HG03095 (cell line): ENCODE results near the gene GFRAL.
"Not testable (repeated sequence)": the region's sequence is repeated elsewhere in the genome, so short reads cannot be mapped to it uniquely, and the experiment has no call there.

ENCODE experiments used
- ATAC-seq: cut with Tn5 transposase; IDR thresholded peaks from one replicate; pipeline ENCODE4 v1.9.1; 2021; ENCODE audit warnings: moderate library complexity; ENCODE audit not compliant: unreplicated experiment

Gene GFRAL, protein sequence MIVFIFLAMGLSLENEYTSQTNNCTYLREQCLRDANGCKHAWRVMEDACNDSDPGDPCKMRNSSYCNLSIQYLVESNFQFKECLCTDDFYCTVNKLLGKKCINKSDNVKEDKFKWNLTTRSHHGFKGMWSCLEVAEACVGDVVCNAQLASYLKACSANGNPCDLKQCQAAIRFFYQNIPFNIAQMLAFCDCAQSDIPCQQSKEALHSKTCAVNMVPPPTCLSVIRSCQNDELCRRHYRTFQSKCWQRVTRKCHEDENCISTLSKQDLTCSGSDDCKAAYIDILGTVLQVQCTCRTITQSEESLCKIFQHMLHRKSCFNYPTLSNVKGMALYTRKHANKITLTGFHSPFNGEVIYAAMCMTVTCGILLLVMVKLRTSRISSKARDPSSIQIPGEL

DNA sequence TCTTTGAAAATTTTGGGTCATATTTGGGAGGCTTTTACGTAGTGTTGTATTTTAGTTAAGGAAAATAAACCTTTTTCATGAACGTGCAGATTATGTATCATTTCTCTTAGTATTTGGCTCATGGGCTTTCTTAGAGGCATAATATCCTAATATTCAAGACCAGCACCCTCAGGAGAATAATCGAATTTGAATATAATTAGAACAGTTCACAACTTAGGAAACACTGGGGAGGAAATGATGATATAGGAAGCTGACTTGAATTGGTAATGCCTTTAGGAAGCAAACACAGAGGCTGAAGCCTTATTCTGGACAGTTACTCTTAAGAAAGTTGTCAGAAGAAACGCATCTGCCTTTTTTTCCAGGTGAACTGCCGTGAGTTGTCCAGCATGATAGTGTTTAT is at the start of gene GFRAL:
TSS of gene GFRAL (plus strand) at position 301 of the 400 bp plus-strand sequence. CDS start at position 387, 86 bp downstream.
- ATAC-seq, result no peak

DNA sequence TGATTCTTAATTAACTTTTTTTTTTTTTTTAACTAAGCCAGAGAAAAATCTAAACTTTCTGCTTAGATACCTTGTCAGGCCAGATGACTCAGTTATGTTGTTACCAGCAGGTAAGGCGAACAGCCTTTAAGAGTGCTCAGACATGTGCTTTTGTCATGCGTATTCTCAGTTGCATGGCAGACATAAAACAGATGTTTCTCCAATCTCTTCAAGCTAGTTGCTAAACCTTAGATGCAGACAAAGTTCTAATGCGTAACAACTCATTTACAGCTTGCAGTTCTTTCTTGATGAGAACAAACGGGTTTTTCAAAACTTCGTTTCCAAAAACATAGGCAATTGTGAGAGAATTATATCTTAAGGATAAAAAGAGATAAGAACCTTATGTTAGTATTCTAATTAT is 49.6 kb upstream of the GFRAL start:
- ATAC-seq, result no peak

DNA sequence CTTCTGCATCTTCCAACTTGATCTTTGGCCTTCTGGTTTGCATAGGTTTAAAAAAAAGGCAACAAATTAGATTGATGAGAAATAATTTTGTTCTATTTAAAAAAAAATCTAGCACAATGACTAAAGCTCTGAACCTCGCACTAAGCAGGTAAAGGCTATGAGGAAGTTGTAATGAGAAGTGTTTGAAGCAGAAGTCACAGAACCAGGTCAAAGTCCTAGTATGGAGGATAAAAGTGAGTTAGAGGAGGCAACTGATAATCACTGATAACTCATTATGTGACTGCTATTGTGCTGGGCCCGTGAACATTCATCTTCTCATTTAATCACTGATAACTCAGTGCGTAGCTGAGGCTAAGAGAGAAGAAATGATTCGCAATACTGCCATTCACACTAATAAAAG is 46.1 kb upstream of the GFRAL start:
- ATAC-seq, result no peak

DNA sequence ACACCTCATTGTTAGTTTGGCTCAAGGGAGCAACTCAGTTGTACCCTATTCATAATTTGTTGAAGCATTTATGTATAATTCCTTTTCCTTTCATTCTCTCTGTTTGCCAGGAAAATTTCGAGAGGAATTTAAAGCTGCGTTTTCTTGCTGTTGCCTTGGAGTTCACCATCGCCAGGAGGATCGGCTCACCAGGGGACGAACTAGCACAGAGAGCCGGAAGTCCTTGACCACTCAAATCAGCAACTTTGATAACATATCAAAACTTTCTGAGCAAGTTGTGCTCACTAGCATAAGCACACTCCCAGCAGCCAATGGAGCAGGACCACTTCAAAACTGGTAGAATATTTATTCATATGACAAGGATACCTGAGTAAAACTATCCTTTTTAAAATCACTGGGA is 45.2 kb upstream of the GFRAL start:
- ATAC-seq, result no peak

DNA sequence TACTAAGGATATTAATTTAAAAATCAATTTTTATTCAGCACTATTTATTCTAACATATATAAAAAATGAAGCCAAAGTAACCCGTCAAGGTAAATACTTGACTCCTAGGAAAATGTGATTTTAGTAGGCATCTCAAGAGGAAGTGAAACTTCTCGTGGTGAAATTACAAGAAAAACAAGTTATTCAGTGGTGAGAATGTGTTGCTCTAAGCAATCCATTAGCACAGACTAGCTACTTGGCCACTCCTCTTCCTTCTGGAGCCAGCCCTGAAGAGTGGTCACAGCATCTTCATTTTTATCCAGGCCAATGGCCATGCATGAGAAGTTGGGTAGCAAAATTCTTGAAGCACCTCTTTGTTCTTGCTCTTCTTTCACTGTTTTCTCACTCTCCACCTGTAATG is 40.4 kb upstream of the GFRAL start:
- ATAC-seq, result no peak

DNA sequence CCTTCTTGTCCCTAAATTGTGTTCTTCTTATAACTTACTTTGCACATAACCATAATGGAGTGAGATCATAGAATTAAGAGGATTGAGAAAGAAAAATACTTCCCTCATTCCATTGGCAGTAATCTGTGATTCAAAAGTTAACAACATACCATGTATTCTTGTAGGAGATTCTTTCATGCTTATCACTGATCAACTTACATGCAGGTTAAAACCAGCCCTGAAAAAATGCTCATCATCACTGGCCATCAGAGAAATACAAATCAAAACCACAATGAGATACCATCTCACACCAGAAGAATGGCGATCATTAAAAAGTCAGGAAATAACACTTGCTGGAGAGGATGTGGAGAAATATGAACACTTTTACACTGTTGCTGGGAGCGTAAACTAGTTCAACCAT is 36.5 kb upstream of the GFRAL start:
- no peak for ATAC-seq

DNA sequence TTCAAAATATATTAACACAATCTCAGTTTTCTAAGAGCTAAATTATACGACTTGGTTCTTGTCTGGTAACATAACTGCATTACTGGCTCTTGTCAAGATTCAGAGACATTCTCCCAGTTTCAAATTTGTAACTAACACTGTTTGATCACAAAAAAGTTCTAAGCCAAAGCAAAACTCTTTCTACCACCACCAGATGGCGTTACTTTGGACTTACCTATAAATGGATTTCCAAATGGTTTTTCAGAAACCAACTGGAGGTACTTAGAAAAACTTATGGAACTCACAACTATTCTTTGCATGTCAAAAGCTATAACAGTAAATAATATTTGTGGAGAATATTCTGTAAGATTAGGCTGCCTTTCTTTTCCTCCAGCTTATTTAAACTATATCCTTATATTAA is 34.2 kb upstream of the GFRAL start:
- ATAC-seq, result no peak

DNA sequence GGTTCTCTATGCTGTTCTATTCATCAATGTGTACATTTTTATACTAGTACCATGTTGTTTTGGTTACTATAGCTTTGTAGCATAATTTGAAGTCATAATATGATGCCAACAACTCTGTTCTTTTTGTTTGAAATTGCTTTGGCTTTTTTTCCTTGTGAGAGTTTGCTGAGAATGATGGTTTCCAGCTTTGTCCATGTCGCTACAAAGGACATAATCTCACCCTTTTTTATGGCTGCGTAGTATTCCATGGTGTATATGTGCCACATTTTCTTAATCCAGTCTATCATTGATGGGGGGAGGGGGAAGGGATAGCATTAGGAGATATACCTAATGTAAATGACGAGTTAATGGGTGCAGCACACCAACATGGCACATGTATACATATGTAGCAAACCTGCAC is 30.1 kb upstream of the GFRAL start:
- not testable (repeated sequence) for ATAC-seq

DNA sequence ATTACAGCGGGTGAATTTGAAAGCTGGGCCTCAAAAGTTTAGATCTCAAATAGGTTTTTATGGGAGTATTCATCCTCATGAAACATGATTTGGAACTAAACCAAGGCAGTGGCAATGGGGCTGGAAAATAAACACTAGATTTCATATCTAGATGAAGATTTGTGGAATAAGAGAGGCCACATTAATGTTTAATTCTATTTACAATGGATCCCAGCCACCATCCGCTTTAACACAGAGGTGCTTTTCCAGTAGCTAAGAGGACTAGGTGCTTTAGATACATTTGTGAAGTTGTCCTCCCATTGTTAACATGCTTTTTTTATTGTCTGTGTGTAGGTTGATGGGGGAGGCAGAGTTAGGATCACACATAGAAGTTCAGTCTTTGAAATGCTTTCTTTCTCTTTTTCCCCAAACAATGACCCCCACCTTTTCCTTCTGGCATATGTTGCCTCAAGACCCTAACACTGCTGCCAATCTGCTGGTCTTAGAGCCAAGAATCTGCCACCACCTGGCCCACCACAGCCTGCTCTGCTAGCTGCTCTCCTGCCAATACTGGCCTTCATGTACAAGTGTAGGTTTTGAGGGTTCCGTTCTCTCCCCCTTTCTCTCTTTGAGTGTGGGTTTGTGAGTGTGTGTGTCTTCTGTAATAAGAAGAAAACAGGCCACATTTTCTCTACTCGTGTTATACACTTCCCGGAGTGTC is 27.8 kb upstream of the GFRAL start:
- no peak for ATAC-seq

DNA sequence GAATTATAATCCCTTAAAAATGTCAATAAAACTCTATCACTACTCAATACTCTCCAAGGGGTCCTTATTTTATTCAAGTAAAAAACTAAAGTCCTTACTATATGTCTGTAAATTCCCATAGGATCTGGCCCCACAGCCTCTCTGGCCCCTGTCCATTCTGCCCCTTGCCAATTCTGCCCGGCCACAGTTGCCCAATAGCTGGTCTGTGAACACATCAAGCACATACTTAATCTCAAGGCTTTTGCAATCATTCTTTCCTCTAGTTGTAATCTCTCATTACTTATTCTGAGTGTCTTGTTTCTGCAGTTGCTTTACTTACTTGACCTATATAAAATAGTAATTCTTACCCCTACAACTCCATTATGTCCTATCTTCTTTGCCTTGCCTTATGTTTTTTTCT is 22.5 kb upstream of the GFRAL start:
- ATAC-seq, result no peak

DNA sequence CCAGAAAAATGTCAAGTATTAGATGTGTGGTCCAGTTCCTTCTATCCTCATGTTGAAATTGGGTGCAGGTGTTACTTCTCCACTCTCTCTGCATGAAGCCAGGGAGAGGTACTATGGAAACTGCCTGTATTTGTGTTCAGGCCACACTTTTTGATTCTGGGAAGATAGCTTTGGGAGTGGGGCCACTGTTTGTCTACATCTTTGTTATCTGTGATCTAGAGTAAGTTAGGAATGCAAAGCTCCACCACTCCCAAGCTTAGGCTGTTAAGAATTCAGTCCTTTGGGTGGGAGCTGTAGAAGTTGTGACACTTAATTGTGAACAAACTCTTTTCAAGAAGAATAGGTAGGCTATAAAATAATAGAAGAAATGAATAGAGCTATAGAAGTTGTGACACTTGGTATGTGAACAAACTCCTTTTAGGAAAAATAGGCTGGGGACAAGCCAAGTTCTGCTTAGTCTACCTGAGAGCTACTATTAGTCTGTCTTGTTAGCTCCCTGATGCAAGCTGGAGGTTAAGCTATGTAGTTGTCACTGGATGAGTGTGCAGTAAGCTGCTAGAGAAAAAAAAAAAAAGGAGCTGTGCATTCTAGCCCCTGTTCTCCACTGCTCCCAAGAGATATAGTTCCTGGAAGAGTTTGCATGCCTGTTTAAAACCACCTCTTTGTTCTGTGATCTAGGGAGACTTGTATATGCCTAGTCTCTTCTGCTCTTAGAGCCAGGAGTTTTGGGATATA is 7.1 kb upstream of the GFRAL start:
- no peak for ATAC-seq

DNA sequence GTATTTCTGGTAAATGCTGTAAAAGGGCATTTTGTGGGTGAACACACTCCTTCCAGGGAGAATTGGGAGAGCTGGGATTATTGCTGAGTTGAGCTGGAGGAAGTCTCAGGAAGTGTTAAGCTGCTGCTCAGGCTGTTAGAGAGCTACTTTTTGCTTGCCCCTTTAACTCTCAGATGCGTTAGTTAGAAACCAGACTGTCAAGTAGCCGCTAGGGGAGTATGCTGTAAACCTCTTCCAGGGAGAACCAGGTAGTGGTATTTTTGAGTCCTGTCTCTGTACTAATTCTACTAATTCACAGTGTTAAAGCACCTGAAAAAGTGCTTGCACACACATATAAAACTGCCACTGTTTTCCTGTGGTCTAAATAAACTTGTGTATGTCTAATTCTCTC is 6.6 kb upstream of the GFRAL start:
- ATAC-seq, result no peak

DNA sequence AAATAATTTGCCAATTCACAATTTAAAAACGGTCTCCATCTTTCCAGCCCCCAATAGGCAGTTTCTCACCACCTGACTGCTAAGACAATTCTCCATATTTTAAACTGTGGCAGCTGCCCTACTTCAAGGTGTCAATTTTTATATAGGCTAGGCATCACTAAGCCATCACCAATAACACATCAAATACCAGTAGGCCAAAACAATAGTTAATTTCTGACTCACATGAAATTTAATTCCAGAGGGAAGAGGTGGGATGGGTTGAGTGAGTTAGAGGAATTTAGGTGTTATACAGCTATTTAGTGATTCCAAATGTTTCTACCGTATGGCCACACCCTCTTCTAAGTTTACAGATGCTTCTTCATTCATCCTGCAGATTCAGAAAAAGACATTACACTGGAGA is 49.9 kb downstream of the GFRAL start:
- no peak for ATAC-seq

DNA sequence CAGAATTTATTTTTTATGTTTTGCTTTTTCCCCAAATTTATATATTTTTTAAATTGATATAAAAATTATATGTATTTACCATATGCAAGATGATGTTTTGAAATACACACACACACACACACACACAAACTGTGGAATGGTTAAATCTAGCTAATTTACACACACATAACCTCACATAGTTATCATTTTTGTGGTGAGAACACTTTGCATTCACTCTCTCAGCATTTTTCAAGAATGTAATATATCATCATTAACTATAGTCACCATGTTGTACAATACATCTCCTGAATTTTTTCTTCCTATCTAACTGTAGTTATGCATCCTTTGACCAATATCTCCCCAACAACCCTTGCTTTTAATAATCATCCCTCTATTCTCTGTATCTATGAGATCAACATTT is 52.2 kb downstream of the GFRAL start:
- ATAC-seq, result no peak

DNA sequence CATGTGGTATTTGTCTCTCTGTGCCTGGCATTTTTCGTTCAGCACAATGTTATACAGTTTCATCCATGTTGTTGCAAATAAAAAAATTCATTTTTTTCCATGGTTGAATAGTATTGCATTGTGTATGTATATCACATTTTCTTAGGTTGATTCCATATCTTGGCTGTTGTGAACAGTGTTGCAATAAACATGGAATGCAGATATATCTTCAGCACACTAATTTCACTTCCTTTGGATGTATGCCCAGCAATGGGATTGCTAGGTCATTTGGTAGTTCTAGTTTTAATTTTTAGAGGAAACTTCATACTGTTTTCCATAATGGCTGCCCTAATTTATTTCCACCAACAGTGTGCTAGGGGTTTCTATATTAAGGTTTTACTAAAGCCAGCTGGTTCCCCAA is 52.6 kb downstream of the GFRAL start:
- no peak for ATAC-seq

DNA sequence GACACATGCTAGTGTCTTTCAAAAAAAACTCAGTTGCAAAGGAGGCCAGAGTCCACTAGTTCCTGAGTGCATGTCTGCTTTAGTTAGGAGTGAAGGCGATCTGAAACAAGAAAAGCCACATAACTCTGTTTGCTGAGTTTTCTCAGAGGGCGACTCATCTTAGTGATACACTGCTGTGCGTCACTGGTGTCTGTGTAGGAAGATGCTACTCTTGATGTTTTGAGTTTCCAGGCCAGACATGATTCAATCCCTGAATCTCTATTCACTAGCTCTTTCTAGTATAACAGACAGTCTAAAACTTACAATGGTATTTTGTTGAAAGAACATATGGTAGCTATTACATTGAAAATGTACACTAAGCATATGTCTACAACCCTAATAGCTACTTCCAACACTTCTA is 60.9 kb downstream of the GFRAL start:
- ATAC-seq, result no peak

DNA sequence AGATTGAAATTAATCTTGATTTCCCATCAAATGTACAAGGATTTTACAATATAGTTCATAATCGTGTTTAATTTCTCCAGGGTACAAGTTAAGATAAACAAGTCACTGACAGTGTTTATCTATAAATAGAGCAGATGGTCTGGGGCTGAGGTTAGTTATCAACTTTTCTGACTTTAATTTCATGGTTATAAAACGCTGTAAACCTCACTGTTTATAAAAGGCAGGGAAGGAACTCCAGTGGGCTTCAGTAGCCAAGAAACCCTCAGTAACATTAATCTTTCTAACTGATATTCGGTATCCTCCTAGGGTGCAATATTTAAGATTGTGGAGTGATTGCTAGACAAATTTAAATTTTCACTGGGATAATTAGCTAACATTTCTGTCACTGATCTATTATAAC is 68.6 kb downstream of the GFRAL start:
- no peak for ATAC-seq

DNA sequence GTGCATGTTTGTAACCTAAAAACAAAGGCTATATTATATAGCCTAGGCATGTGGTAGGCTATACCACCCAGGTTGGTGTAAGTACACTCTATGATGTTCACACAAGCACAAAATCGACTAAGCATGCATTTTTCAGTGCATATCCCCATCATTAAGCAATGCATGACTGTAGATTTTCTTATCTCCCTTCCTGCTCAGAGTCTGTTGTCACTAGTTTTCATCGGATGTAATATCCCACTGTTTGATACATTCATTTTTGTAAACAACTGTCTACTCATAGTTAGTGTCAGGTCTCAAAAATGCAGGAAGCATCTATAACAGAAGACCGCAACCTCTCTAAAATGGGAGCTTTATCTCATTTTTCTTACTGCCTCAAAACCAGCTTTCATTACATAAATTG is 70.7 kb downstream of the GFRAL start:
- no peak for ATAC-seq

DNA sequence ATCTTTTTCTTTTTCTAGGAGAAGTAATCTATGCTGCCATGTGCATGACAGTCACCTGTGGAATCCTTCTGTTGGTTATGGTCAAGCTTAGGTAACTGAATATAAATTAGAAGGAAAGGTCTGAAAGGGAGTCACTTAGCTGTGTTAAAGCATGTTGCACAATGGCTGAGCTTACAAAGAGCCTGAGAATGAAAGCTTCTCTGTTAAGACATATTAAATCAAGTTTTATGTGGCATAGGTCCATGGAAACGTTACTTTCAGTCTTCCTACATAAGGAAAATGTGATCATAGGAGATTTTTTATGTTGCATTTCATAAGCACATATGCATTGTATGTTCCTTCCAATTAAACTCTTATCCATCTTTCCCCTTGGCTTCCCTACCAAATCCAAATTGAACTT is 72.1 kb downstream of the GFRAL start:
- no peak for ATAC-seq

DNA sequence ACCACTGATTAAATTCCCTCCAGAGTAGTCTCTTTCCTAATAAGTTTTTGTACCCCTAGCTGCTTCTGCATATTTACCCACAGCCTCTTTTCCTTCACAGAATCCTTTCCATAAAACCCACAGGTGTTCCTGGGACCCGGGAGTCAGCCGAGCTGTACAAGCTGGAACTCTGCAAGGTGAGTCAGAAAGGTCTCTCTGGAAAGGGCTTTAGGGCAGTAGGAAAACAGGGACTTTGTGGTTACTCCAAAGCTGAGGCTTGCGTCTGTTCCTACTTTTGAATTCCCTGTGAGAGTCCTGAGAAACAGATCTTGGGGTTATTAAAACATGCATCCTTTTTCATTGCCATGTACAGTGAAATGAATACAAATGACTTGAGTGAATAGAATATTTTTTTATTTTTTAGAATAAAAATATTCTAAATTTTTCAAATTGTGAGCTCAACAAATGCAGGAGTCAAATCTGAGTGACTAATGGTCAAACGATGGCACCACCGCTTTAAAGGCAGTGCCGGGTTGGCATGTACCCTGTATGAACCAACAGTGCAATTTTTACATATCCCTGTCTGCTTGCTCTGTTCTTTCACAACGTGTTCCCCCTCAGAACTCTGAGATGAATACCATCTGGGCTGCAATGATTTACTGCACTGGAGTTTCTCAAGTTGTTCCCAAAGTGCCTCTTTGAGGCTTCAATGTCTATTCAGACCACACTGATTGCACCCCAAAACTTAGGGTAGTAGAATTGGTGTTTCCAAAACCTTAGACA is 78.4 kb downstream of the GFRAL start:
- ATAC-seq, result no peak

DNA sequence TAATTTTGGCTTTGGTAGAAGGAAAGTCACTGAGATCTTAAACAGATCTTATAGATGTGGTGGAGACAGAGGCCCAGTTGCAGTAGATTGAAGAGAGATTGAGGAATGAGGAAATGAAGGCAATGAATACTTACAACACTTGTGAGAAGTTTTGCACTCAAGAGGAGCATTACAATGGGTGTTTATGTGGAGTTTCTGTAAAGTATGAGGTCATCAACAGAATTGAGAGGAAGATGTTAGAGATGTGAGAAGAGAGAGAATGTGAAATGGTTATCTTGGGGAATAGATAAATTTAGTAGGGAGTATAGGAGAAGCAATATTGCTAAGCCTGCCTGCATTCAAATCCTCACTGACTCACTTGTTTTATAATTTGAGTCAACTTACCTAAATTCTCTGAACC is 83.4 kb downstream of the GFRAL start:
- ATAC-seq, result no peak
